Fibroblast of villous mesenchyme (primary cell): Measurements from ENCODE around the gene PCNX1. TPM values are rescaled to one million over a fixed set of nuclear protein-coding genes. Genes with fewer than 3 reads are reported as not detected.
A peak's percentile ranks its signal among the peaks of the same experiment; 100 is the strongest.
"Not testable (repeated sequence)": the region's sequence is repeated elsewhere in the genome, so short reads cannot be mapped to it uniquely, and the experiment has no call there.

ENCODE experiments used
- DNase-seq: peaks from one replicate; pipeline ENCODE4 v3.0.0-alpha.2; 2010; ENCODE audit warnings: low read depth
- H3K4me3 ChIP-seq: 2 replicates; pipeline ENCODE4 v1.5.1; 2011; ENCODE audit warnings: low read depth, mild to moderate bottlenecking, low read length
- total RNA-seq: library from RNA; depleted of rRNA; stranded (reverse); fragments of >200 nt; gene quantifications from 2 replicates; pipeline ENCODE4 v1.2.3, GENCODE V29; 2012
- TF ChIP-seq, protein P1 (sequence below): IDR thresholded peaks from 2 replicates; pipeline ENCODE4 v1.5.1; 2012; ENCODE audit warnings: low read depth, mild to moderate bottlenecking, low read length; ENCODE audit not compliant: insufficient read depth

Gene PCNX1
- total RNA-seq, 1 donor, result 69.5 TPM

GRCh38 chr14:71141701-71142374 lies 234.6 kb downstream of the PCNX1 start:
- TF ChIP-seq, protein P1, sequence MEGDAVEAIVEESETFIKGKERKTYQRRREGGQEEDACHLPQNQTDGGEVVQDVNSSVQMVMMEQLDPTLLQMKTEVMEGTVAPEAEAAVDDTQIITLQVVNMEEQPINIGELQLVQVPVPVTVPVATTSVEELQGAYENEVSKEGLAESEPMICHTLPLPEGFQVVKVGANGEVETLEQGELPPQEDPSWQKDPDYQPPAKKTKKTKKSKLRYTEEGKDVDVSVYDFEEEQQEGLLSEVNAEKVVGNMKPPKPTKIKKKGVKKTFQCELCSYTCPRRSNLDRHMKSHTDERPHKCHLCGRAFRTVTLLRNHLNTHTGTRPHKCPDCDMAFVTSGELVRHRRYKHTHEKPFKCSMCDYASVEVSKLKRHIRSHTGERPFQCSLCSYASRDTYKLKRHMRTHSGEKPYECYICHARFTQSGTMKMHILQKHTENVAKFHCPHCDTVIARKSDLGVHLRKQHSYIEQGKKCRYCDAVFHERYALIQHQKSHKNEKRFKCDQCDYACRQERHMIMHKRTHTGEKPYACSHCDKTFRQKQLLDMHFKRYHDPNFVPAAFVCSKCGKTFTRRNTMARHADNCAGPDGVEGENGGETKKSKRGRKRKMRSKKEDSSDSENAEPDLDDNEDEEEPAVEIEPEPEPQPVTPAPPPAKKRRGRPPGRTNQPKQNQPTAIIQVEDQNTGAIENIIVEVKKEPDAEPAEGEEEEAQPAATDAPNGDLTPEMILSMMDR, result no peak
- DNase-seq, result no peak
- H3K4me3 ChIP-seq, result no peak overlapping the region

DNA sequence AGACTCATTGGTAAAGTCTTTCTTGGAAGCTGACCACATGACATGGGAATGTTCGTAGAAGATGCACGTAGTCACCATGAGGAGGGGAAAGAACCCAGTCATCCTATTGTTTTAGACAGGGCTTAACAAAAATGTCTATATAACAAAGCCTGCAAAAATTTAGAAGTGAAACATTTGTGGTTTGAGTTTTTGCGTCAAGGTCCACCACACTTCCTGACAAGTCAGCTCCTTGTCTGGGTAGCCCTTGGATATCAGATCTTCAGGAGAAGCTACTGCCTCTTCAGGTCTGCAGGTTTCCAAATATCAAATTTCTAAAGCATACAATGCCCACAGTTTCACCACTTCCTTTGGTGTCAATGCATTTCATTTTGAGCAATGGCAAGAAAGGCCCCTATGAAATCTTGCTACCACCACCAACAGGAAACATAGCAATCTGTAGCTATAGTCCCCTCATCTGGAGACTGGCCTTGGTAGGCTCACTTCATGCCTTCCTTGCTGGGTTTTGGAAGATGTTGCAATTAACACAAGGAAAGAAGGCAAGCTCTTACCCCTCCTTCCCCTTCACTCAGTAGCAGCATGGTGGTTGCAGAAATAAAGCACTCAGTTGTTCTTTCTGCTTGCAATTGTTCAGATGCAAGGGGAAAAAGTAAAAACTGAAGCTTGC lies 235.2 kb downstream of the PCNX1 start:
- DNase-seq, result peak; percentile 86
- H3K4me3 ChIP-seq, result no peak overlapping the region
- TF ChIP-seq, protein P1, result no peak

- TF ChIP-seq, protein P1, result no peak
- peak; percentile 76 for DNase-seq
Measured at GRCh38 chr14:71143381-71144290, 236.4 kb downstream of the PCNX1 start.

GRCh38 chr14:71147335-71147734 lies 240.1 kb downstream of the PCNX1 start:
- H3K4me3 ChIP-seq, DNase-seq: not testable (repeated sequence)

More at GRCh38 chr14:71143381-71144290, 236.4 kb downstream of the PCNX1 start:
- H3K4me3 ChIP-seq, result no peak overlapping the region

- DNase-seq, result no peak
- TF ChIP-seq, protein P1, result no peak
- no peak overlapping the region for H3K4me3 ChIP-seq
Measured at GRCh38 chr14:71148627-71149026, 241.4 kb downstream of the PCNX1 start.

GRCh38 chr14:71150737-71151136 lies 243.5 kb downstream of the PCNX1 start:
- DNase-seq, result no peak
- H3K4me3 ChIP-seq, result no peak overlapping the region
- TF ChIP-seq, protein P1, result no peak

DNA sequence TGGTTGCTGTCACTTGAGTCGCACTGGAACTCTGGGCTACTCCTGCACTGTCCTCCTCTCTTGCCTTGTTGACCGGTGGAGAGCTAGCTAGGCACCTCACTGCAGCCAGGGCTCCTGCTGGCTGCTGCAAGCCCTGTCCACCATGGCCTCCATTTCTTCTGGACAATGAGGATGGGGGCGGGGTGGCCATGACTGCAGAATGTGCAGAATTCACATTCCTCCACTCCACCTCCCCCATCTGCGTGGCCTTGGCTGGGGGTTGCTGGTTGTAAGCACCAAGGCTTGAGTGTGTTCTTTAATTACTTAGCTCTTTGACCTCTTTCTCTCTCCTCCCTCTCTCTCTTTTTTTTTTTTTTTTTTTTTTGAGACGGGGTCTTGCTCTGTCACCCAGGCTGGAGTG lies 248.5 kb downstream of the PCNX1 start:
- DNase-seq, result no peak
- H3K4me3 ChIP-seq, result no peak overlapping the region
- TF ChIP-seq, protein P1, result no peak
